SU-DHL-6 (cell line): ENCODE results near the gene C2CD2.
"Not testable (repeated sequence)": the region's sequence is repeated elsewhere in the genome, so short reads cannot be mapped to it uniquely, and the experiment has no call there.

Source experiments
- H2AFZ ChIP-seq: fragments of 200-600 bp; sonication (generic); 2 replicates; pipeline ENCODE4 v1.6.1; 2014; ENCODE audit warnings: low read depth, mild to moderate bottlenecking, moderate library complexity, mixed read lengths, antibody characterized with exemption, low read length; ENCODE audit not compliant: severe bottlenecking
- H3F3A ChIP-seq: fragments of 200-600 bp; shearing (Covaris generic); 2 replicates; pipeline ENCODE4 v1.6.0; 2016; ENCODE audit warnings: antibody characterized with exemption, mild to moderate bottlenecking; ENCODE audit not compliant: insufficient read depth
- H3K27ac ChIP-seq: fragments of 200-600 bp; sonication (generic); 2 replicates; pipeline ENCODE4 v1.5.1; 2016; ENCODE audit warnings: low read depth, mild to moderate bottlenecking, low read length, moderate library complexity, mixed read lengths
- H3K27me3 ChIP-seq: fragments of 200-600 bp; sonication (generic), shearing (Covaris generic); 2 replicates; pipeline ENCODE4 v1.6.0; 2014; ENCODE audit warnings: mild to moderate bottlenecking, low read length
- H3K36me3 ChIP-seq: fragments of 200-600 bp; sonication (generic); 2 replicates; pipeline ENCODE4 v1.6.1; 2014; ENCODE audit warnings: mild to moderate bottlenecking, low read length, mixed read lengths
- H3K4me2 ChIP-seq: fragments of 300-600, 200-600 bp; shearing (Covaris generic), sonication (generic); 2 replicates; pipeline ENCODE4 v1.6.0; 2014; ENCODE audit warnings: low read length, low read depth, mild to moderate bottlenecking; ENCODE audit not compliant: poor library complexity, severe bottlenecking
- H3K4me3 ChIP-seq: fragments of 200-600 bp; sonication (generic); 2 replicates; pipeline ENCODE4 v1.5.1; 2014; ENCODE audit warnings: antibody characterized with exemption, low read length, mild to moderate bottlenecking, mixed read lengths; ENCODE audit not compliant: insufficient read depth, poor library complexity, severe bottlenecking
- H3K79me2 ChIP-seq: fragments of 200-600 bp; sonication (generic); 2 replicates; pipeline ENCODE4 v1.6.1; 2014; ENCODE audit warnings: mild to moderate bottlenecking, low read length, moderate library complexity; ENCODE audit not compliant: insufficient read depth
- H3K9ac ChIP-seq: fragments of 200-600 bp; sonication (generic); 2 replicates; pipeline ENCODE4 v1.7.0; 2014; ENCODE audit warnings: mild to moderate bottlenecking, low read length
- H3K9me2 ChIP-seq: fragments of 200-600 bp; sonication (generic); replicated peaks from 2 replicates; pipeline ENCODE4 v1.6.1; 2014; ENCODE audit warnings: low read length; ENCODE audit not compliant: insufficient read depth
- H3K9me3 ChIP-seq: fragments of 200-600 bp; sonication (generic); 2 replicates; pipeline ENCODE4 v1.6.1; 2014; ENCODE audit warnings: low read length, mixed read lengths; ENCODE audit not compliant: insufficient read depth
- H4K20me1 ChIP-seq: fragments of 200-600 bp; sonication (generic); 2 replicates; pipeline ENCODE4 v1.6.1; 2014; ENCODE audit warnings: low read depth, mild to moderate bottlenecking, antibody characterized with exemption, low read length, moderate library complexity, mixed read lengths
- EZH2phosphoT487 ChIP-seq: fragments of 200-600 bp; sonication (generic), shearing (Covaris generic); conservative IDR thresholded peaks from 2 replicates; pipeline ENCODE4 v1.6.1; 2018; ENCODE audit warnings: mild to moderate bottlenecking, antibody characterized with exemption, low read length, moderate library complexity, mixed read lengths
- TF ChIP-seq, protein P1 (sequence below): fragments of 200-600 bp; sonication (generic); IDR thresholded peaks from one replicate; pipeline ENCODE4 v1.5.1; 2017; ENCODE audit warnings: antibody characterized with exemption, mild to moderate bottlenecking, low read length, moderate library complexity; ENCODE audit not compliant: insufficient read depth, poor library complexity, severe bottlenecking

C2CD2 gene

DNA sequence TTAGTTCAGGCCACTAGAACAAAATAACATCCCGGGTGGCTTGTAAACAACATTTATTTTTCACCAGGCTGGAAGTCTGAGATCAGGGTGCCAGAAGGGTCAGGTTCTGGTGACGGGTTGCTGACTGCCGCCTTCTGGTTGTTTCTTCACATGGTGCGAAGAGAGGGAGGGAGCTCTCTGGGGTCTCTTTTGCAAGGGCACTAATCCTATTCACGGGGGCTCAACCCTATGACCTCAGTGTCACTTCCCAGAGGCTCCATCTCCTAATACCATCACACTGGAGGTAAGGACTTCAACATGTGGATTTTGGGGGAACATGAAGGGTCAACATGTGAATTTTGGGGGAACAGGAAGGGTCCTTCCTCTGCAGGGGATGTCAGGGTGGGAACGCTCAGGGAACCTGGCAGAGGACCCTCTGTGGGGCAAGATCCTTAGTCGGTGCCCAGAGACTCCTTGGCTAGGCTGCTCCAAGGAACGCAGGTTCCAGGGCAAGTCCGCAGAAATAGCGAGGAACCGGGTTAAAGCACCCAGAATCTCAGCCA, 8.7 kb upstream of the C2CD2 start:
- Histone ChIP-seq H3K27me3 (no peaks in the 10 kb centered on the region), H3K4me2 (no peak overlapping the region), H2AFZ (no peak overlapping the region), H3K36me3 (no peaks in the 10 kb centered on the region), H3F3A (no peaks in the 10 kb centered on the region), H4K20me1 (no peaks in the 10 kb centered on the region), H3K4me3 (no peak overlapping the region), H3K79me2 (no peaks in the 10 kb centered on the region), H3K9me3 (no peaks in the 10 kb centered on the region), H3K9me2 (no peaks in the 10 kb centered on the region), H3K9ac (no peak overlapping the region), H3K27ac (no peak overlapping the region)
- TF ChIP-seq EZH2phosphoT487, result no peak
- TF ChIP-seq, protein P1, sequence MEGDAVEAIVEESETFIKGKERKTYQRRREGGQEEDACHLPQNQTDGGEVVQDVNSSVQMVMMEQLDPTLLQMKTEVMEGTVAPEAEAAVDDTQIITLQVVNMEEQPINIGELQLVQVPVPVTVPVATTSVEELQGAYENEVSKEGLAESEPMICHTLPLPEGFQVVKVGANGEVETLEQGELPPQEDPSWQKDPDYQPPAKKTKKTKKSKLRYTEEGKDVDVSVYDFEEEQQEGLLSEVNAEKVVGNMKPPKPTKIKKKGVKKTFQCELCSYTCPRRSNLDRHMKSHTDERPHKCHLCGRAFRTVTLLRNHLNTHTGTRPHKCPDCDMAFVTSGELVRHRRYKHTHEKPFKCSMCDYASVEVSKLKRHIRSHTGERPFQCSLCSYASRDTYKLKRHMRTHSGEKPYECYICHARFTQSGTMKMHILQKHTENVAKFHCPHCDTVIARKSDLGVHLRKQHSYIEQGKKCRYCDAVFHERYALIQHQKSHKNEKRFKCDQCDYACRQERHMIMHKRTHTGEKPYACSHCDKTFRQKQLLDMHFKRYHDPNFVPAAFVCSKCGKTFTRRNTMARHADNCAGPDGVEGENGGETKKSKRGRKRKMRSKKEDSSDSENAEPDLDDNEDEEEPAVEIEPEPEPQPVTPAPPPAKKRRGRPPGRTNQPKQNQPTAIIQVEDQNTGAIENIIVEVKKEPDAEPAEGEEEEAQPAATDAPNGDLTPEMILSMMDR, result no peak

DNA sequence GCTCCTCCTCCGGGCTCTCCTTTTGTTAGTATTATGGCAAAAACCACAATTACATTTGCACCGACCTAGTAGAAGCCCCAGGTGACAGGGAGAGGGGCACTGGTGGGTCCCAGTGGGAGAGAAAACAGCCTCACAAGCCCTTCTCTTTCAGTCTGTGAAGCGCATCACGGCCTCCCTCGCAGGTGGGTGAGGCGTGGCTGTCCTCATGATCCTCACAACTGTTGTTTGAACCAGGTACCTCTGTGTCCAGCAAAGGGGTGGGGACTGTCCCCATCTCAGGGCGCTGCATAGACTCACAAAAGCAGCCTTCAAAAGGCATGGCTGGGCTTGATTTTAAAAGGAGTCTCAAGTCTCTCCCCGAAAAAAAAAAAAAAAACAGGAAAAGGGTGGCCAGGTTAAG, 7.9 kb upstream of the C2CD2 start:
- Histone ChIP-seq H3F3A (no peaks in the 10 kb centered on the region), H3K9ac (no peak overlapping the region), H3K9me3 (no peaks in the 10 kb centered on the region), H3K36me3 (no peaks in the 10 kb centered on the region), H4K20me1 (no peaks in the 10 kb centered on the region), H3K27me3 (no peaks in the 10 kb centered on the region), H3K4me3 (no peak overlapping the region), H3K27ac (no peak overlapping the region), H2AFZ (no peak overlapping the region), H3K79me2 (no peaks in the 10 kb centered on the region), H3K9me2 (no peaks in the 10 kb centered on the region), H3K4me2 (no peak overlapping the region)
- TF ChIP-seq, protein P1, result no peak
- no peak for TF ChIP-seq EZH2phosphoT487

DNA sequence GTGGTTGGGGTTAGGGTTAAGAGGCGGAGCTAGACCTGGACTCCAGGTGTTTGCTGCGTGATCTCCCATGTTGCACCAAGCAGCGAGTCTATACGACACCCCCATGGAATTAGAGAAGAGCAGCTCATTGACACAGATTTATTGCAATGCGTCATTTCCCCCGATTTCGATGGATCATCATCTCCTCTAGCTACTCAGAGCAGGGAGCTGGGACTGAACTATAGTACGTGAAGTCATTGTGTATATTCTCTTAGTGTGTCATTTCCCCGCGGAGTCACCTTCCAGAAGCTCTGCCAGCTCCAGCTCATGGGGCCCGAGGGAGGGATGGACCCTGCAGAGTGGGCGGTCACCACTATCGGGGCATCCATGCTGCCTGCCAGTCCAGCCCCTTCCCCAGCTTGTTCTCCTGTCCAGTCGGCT, 7.5 kb upstream of the C2CD2 start:
- no peak for TF ChIP-seq EZH2phosphoT487
- TF ChIP-seq, protein P1, result no peak
- Histone ChIP-seq H3K4me3 (no peak overlapping the region), H3K79me2 (no peaks in the 10 kb centered on the region), H3K36me3 (no peaks in the 10 kb centered on the region), H3K9me2 (no peaks in the 10 kb centered on the region), H3K9me3 (no peaks in the 10 kb centered on the region), H4K20me1 (no peaks in the 10 kb centered on the region), H3K27ac (no peak overlapping the region), H3K9ac (no peak overlapping the region), H3F3A (no peaks in the 10 kb centered on the region), H2AFZ (no peak overlapping the region), H3K4me2 (no peak overlapping the region), H3K27me3 (no peaks in the 10 kb centered on the region)

DNA sequence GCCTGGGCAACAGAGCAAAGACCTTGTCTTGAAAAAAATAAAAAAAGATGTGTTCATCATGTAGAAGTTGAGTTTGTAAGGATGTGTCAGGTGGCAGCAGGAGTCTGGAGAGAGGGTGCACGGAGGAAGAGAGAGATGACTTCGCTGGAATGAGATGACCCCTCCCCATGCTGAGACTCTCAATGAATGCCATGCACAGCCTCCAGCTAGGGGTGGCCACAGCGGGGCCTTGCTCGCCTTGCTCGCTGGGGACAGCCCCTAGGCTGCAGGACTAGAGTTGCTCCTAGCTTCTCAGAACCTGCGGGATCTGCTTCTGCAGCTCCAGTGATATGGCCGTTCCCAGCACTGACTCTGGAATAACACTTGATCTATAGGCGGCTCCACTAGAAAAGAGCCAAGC, 6.6 kb upstream of the C2CD2 start:
- no peaks in the 10 kb centered on the region for H3K9me3 ChIP-seq
- H2AFZ ChIP-seq, result no peak overlapping the region
- no peaks in the 10 kb centered on the region for H3K79me2 ChIP-seq
- H3K9ac ChIP-seq, result no peak overlapping the region
- TF ChIP-seq EZH2phosphoT487, result no peak
- TF ChIP-seq, protein P1, result no peak
- no peaks in the 10 kb centered on the region for H3K9me2 ChIP-seq
- no peaks in the 10 kb centered on the region for H3K36me3 ChIP-seq
- no peaks in the 10 kb centered on the region for H3F3A ChIP-seq
- no peak overlapping the region for H3K4me3 ChIP-seq
- H3K27me3 ChIP-seq, result no peaks in the 10 kb centered on the region
- H4K20me1 ChIP-seq, result no peaks in the 10 kb centered on the region
- no peak overlapping the region for H3K4me2 ChIP-seq
- no peak overlapping the region for H3K27ac ChIP-seq

DNA sequence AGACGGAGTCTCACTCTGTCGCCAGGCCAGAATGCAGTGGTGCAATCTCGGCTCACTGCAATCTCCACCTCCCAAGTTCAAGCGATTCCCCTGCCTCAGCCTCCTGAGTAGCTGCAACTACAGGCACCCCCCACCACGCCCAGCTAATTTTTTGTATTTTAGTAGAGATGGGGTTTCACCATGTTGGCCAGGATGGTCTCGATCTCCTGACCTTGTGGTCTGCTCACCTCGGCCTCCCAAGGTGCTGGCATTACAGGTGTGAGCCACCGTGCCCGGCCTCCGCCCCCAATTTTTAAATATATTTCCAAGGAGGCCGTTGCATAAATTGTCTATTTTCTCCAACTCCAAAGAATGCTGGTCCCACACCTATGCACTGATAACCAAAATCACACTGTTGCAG, 5.9 kb upstream of the C2CD2 start:
- H3K27me3 ChIP-seq, H3K4me3 ChIP-seq: not testable (repeated sequence)

More for the DNA sequence above, 5.9 kb upstream of the C2CD2 start:
- H3F3A ChIP-seq, H3K27ac ChIP-seq, H3K36me3 ChIP-seq, H2AFZ ChIP-seq, H3K9me3 ChIP-seq, H3K79me2 ChIP-seq, H4K20me1 ChIP-seq, H3K9me2 ChIP-seq, H3K9ac ChIP-seq, H3K4me2 ChIP-seq: not testable (repeated sequence)
